GM23338 (cell line): ENCODE measurements around the gene LIPA.
"Not testable (repeated sequence)": the region's sequence is repeated elsewhere in the genome, so short reads cannot be mapped to it uniquely, and the experiment has no call there.

ENCODE experiments used
- CREB1 ChIP-seq: fragments of 250-450 bp; sonication (Bioruptor Pico); IDR thresholded peaks from 2 replicates; pipeline ENCODE4 v1.5.0; 2020; ENCODE audit warnings: low read depth, mild to moderate bottlenecking, moderate library complexity
- EZH2 ChIP-seq: fragments of 200-600 bp; sonication (generic); IDR thresholded peaks from one replicate; pipeline ENCODE4 v1.8.0; 2017; ENCODE audit warnings: antibody characterized with exemption, mild to moderate bottlenecking, low read depth; ENCODE audit not compliant: unreplicated experiment
- EZH2phosphoT487 ChIP-seq: fragments of 200-600 bp; sonication (generic); IDR thresholded peaks from one replicate; pipeline ENCODE4 v1.8.1; 2018; ENCODE audit warnings: antibody characterized with exemption; ENCODE audit not compliant: unreplicated experiment
- JUNB ChIP-seq: IDR thresholded peaks from one replicate; pipeline ENCODE4 v1.6.1; 2016; ENCODE audit warnings: antibody characterized with exemption; ENCODE audit not compliant: unreplicated experiment
- NANOG ChIP-seq: IDR thresholded peaks from 2 replicates; pipeline ENCODE4 v1.6.1; 2016; ENCODE audit warnings: antibody characterized with exemption, borderline replicate concordance
- POLR2AphosphoS5 ChIP-seq: IDR thresholded peaks from 2 replicates; pipeline ENCODE4 v1.6.1; 2016; ENCODE audit warnings: antibody characterized with exemption, low read depth
- STAT1 ChIP-seq: IDR thresholded peaks from one replicate; pipeline ENCODE4 v1.6.1; 2016; ENCODE audit warnings: antibody characterized with exemption; ENCODE audit not compliant: unreplicated experiment
- ZNF331 ChIP-seq: fragments of 250-450 bp; sonication (Bioruptor Pico); IDR thresholded peaks from 2 replicates; pipeline ENCODE4 v1.5.0; 2020; ENCODE audit warnings: low read depth, mild to moderate bottlenecking, moderate library complexity
- TF ChIP-seq, protein P1 (sequence below), 2 experiments: fragments of 200-600 bp in 1 of 2; sonication (generic) in 1 of 2; conservative IDR thresholded peaks; 2 replicates each; pipeline versions ENCODE4 v1.5.1 to v1.6.1; 2016 to 2017; ENCODE audit warnings: antibody characterized with exemption in 2 of 2, low read depth in 2 of 2, mild to moderate bottlenecking in 2 of 2, moderate library complexity in 1 of 2
- TF ChIP-seq, protein P2 (sequence below): IDR thresholded peaks from one replicate; pipeline ENCODE4 v1.6.1; 2018; ENCODE audit warnings: antibody characterized with exemption; ENCODE audit not compliant: unreplicated experiment
- TF ChIP-seq, protein P3 (sequence below): IDR thresholded peaks from 2 replicates; pipeline ENCODE4 v1.6.1; 2016; ENCODE audit warnings: antibody characterized with exemption
- TF ChIP-seq, protein P4 (sequence below): fragments of 250-450 bp; sonication (Bioruptor Pico); IDR thresholded peaks from 2 replicates; pipeline ENCODE4 v1.5.0; 2020; ENCODE audit warnings: mild to moderate bottlenecking, moderate library complexity

DNA sequence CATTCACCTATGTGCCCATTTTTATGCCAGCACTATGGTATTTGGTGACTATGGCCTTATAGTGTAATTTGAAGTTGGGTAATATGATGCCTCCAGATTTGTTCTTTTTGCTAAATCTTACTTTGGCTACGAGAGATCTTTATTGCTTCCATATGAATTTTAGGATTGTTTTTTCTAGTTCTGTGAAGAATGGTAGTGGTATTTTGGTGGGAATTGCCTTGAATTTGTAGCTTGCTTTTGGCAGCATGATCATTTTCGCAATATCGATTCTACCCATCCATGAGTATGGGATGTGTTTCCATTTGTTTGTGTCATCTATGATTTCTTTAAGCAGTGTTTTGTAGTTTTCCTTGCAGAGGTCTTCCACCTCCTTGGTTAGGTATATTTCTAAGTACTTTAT lies 60.3 kb downstream of the LIPA start:
- TF ChIP-seq, protein P1, sequence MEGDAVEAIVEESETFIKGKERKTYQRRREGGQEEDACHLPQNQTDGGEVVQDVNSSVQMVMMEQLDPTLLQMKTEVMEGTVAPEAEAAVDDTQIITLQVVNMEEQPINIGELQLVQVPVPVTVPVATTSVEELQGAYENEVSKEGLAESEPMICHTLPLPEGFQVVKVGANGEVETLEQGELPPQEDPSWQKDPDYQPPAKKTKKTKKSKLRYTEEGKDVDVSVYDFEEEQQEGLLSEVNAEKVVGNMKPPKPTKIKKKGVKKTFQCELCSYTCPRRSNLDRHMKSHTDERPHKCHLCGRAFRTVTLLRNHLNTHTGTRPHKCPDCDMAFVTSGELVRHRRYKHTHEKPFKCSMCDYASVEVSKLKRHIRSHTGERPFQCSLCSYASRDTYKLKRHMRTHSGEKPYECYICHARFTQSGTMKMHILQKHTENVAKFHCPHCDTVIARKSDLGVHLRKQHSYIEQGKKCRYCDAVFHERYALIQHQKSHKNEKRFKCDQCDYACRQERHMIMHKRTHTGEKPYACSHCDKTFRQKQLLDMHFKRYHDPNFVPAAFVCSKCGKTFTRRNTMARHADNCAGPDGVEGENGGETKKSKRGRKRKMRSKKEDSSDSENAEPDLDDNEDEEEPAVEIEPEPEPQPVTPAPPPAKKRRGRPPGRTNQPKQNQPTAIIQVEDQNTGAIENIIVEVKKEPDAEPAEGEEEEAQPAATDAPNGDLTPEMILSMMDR (conservative IDR thresholded peaks at IDR 0.05; ENCODE audit: low read depth in 2 of 2), result not testable (repeated sequence)
- TF ChIP-seq POLR2AphosphoS5; EZH2; JUNB; CREB1; EZH2phosphoT487; NANOG; STAT1; ZNF331 (CRISPR knock-in tag): not testable (repeated sequence)
- TF ChIP-seq, protein P2, sequence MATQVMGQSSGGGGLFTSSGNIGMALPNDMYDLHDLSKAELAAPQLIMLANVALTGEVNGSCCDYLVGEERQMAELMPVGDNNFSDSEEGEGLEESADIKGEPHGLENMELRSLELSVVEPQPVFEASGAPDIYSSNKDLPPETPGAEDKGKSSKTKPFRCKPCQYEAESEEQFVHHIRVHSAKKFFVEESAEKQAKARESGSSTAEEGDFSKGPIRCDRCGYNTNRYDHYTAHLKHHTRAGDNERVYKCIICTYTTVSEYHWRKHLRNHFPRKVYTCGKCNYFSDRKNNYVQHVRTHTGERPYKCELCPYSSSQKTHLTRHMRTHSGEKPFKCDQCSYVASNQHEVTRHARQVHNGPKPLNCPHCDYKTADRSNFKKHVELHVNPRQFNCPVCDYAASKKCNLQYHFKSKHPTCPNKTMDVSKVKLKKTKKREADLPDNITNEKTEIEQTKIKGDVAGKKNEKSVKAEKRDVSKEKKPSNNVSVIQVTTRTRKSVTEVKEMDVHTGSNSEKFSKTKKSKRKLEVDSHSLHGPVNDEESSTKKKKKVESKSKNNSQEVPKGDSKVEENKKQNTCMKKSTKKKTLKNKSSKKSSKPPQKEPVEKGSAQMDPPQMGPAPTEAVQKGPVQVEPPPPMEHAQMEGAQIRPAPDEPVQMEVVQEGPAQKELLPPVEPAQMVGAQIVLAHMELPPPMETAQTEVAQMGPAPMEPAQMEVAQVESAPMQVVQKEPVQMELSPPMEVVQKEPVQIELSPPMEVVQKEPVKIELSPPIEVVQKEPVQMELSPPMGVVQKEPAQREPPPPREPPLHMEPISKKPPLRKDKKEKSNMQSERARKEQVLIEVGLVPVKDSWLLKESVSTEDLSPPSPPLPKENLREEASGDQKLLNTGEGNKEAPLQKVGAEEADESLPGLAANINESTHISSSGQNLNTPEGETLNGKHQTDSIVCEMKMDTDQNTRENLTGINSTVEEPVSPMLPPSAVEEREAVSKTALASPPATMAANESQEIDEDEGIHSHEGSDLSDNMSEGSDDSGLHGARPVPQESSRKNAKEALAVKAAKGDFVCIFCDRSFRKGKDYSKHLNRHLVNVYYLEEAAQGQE, result not testable (repeated sequence)
- TF ChIP-seq, protein P3, sequence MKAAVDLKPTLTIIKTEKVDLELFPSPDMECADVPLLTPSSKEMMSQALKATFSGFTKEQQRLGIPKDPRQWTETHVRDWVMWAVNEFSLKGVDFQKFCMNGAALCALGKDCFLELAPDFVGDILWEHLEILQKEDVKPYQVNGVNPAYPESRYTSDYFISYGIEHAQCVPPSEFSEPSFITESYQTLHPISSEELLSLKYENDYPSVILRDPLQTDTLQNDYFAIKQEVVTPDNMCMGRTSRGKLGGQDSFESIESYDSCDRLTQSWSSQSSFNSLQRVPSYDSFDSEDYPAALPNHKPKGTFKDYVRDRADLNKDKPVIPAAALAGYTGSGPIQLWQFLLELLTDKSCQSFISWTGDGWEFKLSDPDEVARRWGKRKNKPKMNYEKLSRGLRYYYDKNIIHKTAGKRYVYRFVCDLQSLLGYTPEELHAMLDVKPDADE, result not testable (repeated sequence)
- TF ChIP-seq, protein P4, sequence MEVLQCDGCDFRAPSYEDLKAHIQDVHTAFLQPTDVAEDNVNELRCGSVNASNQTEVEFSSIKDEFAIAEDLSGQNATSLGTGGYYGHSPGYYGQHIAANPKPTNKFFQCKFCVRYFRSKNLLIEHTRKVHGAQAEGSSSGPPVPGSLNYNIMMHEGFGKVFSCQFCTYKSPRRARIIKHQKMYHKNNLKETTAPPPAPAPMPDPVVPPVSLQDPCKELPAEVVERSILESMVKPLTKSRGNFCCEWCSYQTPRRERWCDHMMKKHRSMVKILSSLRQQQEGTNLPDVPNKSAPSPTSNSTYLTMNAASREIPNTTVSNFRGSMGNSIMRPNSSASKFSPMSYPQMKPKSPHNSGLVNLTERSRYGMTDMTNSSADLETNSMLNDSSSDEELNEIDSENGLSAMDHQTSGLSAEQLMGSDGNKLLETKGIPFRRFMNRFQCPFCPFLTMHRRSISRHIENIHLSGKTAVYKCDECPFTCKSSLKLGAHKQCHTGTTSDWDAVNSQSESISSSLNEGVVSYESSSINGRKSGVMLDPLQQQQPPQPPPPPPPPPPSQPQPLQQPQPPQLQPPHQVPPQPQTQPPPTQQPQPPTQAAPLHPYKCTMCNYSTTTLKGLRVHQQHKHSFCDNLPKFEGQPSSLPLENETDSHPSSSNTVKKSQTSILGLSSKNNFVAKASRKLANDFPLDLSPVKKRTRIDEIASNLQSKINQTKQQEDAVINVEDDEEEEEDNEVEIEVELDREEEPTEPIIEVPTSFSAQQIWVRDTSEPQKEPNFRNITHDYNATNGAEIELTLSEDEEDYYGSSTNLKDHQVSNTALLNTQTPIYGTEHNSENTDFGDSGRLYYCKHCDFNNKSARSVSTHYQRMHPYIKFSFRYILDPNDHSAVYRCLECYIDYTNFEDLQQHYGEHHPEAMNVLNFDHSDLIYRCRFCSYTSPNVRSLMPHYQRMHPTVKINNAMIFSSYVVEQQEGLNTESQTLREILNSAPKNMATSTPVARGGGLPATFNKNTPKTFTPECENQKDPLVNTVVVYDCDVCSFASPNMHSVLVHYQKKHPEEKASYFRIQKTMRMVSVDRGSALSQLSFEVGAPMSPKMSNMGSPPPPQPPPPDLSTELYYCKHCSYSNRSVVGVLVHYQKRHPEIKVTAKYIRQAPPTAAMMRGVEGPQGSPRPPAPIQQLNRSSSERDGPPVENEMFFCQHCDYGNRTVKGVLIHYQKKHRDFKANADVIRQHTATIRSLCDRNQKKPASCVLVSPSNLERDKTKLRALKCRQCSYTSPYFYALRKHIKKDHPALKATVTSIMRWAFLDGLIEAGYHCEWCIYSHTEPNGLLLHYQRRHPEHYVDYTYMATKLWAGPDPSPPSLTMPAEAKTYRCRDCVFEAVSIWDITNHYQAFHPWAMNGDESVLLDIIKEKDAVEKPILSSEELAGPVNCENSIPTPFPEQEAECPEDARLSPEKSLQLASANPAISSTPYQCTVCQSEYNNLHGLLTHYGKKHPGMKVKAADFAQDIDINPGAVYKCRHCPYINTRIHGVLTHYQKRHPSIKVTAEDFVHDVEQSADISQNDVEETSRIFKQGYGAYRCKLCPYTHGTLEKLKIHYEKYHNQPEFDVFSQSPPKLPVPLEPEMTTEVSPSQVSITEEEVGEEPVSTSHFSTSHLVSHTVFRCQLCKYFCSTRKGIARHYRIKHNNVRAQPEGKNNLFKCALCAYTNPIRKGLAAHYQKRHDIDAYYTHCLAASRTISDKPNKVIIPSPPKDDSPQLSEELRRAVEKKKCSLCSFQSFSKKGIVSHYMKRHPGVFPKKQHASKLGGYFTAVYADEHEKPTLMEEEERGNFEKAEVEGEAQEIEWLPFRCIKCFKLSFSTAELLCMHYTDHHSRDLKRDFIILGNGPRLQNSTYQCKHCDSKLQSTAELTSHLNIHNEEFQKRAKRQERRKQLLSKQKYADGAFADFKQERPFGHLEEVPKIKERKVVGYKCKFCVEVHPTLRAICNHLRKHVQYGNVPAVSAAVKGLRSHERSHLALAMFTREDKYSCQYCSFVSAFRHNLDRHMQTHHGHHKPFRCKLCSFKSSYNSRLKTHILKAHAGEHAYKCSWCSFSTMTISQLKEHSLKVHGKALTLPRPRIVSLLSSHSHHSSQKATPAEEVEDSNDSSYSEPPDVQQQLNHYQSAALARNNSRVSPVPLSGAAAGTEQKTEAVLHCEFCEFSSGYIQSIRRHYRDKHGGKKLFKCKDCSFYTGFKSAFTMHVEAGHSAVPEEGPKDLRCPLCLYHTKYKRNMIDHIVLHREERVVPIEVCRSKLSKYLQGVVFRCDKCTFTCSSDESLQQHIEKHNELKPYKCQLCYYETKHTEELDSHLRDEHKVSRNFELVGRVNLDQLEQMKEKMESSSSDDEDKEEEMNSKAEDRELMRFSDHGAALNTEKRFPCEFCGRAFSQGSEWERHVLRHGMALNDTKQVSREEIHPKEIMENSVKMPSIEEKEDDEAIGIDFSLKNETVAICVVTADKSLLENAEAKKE (CRISPR knock-in tag), result not testable (repeated sequence)
